ENCODE measurements around the gene PSMC3. TPM values are rescaled to one million over a fixed set of nuclear protein-coding genes. Genes with fewer than 3 reads are reported as not detected.

Gene PSMC3
- total RNA-seq, 4 donors from 2014 or later: 81.0 to 164 (median 118) TPM

DNA sequence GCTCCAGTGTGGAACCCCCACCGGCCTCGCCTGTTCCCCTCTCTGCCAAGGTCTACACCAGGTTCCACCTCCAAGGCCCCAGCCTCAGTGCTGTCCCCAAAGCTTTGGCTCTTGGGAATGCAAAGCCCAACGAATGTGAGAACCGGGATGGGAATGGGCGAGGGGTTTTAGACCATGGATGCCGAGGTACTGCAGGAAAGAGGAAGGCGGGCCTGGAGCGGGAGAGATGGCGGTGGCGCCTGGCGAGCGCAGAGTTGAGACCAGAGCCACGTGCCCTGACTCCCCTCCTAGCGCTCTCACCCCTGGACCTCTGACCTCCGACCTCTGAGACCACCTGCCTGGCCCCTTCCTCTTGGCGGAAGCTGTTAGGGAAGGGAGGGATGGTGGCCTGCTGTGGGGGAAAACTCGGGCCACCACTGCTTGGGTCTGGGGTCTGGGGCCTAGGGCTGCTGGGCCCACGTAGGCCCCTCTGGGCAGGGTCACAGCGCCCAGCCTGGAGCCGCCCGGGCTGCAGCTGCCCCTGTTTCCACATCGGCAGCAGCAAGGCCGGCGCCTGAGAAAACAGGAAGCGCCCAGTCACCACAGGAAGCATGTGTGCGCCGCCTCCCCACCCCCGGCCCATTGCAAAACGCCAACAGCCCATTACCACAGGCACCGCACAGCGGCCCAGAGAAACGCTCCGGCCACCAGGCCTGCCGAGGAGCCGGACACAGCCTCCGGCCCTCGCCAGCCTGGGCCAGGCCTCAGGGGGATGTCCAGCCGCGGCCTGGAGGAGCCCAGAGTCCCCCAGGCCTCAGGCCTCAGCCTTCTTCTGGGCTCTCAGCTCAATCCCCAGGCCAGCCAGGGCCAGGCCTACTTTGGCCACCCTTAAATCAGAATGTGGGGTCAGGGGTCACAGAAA is 31.7 kb downstream of the PSMC3 start:
- TF ChIP-seq CTCF (IDR thresholded peaks at IDR 0.05): no peak
- no peak for TF ChIP-seq POLR2A (IDR thresholded peaks at IDR 0.05)
- DNase-seq (ENCODE audit: low spot score in 2 of 2): peak in 1 of 2 donors; percentile 31
- intact Hi-C loops (cut with DNase I; ENCODE audit: low total_unique reads): no loop called here
- no peak overlapping the region for H3K4me3 ChIP-seq (ENCODE audit: low read depth, poor library complexity, severe bottlenecking)
- 76 to 85% methylated on average over 22 to 25 of the region's 39 CpGs for WGBS, 2 donors

DNA sequence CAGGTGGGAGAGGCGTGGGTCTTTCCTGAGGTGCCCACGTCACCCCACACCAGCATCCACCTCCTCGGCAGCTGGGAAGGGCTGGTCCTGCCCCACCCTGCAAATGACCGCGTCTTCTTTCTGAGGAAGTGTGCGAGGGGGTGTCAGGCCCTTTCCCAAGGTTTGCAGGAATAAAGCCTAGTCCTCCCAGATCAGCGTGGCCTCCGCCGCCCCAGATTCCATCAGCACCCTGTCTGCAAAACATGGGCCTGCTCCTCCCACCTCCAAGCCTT is 32.3 kb downstream of the PSMC3 start:
- 77 to 86% methylated on average over 9 of the region's 9 CpGs for WGBS, 2 donors
- TF ChIP-seq CTCF (IDR thresholded peaks at IDR 0.05): no peak
- no peak for TF ChIP-seq POLR2A (IDR thresholded peaks at IDR 0.05)
- intact Hi-C loops (cut with DNase I; ENCODE audit: low total_unique reads): no loop called here
- no peak for DNase-seq (ENCODE audit: low spot score in 2 of 2)
- no peak overlapping the region for H3K4me3 ChIP-seq (ENCODE audit: low read depth, poor library complexity, severe bottlenecking)

GRCh38 chr11:47393163-47394049 is 32.8 kb downstream of the PSMC3 start:
- DNase-seq (ENCODE audit: low spot score in 2 of 2): peak in 1 of 2 donors; percentile 18
- intact Hi-C loops (cut with DNase I; ENCODE audit: low total_unique reads): no loop called here
- no peak overlapping the region for H3K4me3 ChIP-seq (ENCODE audit: low read depth, poor library complexity, severe bottlenecking)
- WGBS, 2 donors: 84 to 86% methylated on average over 19 of the region's 20 CpGs
- no peak for TF ChIP-seq CTCF (IDR thresholded peaks at IDR 0.05)
- no peak for TF ChIP-seq POLR2A (IDR thresholded peaks at IDR 0.05)

- DNase-seq (ENCODE audit: low spot score in 2 of 2): no peak
- intact Hi-C loops (cut with DNase I; ENCODE audit: low total_unique reads): no loop called here
- H3K4me3 ChIP-seq (ENCODE audit: low read depth, poor library complexity, severe bottlenecking): no peak overlapping the region
- TF ChIP-seq CTCF (IDR thresholded peaks at IDR 0.05): no peak
- TF ChIP-seq POLR2A (IDR thresholded peaks at IDR 0.05): no peak
- WGBS, 2 donors: 82 to 85% methylated on average over 14 of the region's 14 CpGs
These were observed 33.6 kb downstream of the PSMC3 start for GRCh38 chr11:47392546-47393162.

DNA sequence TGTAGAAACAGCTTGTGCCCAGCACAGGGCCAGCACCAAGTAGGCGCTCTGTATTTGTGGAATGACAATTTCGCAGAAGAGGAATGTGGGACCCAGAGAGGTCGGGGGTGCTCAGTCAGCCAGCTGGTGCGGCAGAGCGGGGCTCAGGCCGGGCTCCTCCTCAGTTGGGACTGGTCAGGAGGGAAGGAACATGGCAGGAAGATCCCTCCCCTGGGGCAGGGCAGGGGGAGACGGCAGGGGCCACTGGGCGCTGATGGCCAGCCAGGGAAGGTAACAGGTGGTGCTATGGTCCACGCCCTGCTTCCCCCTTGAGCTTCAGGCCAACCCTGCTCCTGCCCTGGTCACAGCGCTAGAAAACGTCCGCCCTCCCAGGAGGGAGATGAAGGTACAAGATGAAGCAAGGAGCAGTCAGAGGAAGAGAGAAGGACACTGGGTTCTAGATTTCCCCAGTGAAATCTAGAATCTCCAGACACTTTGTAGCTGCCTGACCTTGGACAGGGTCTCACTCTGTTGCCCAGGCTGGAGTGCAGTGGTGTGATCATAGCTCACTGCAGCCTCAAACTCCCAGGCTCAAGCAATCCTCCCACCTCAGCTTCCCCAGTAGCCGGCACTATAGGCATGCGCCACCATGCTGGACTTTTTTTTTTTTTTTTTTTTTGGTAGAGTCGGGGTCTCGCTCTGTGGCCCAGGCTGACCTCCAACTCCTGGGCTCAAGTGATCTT is 34.4 kb downstream of the PSMC3 start:
- intact Hi-C loops (cut with DNase I; ENCODE audit: low total_unique reads): no loop called here
- WGBS, 2 donors: 87 to 93% methylated on average over 16 of the region's 16 CpGs
- TF ChIP-seq CTCF (IDR thresholded peaks at IDR 0.05): no peak
- no peak for TF ChIP-seq POLR2A (IDR thresholded peaks at IDR 0.05)
- H3K4me3 ChIP-seq (ENCODE audit: low read depth, poor library complexity, severe bottlenecking): no peak overlapping the region
- DNase-seq (ENCODE audit: low spot score in 2 of 2): no peak
